Activated CD4-positive, alpha-beta T cell treated with anti-CD3 and anti-CD28 coated beads for 36 hours (primary cell): ENCODE data around the gene BAG3. TPM values are rescaled to one million over a fixed set of nuclear protein-coding genes. Genes with fewer than 3 reads are reported as not detected.

Source experiments
- ATAC-seq: fragments of 200-7000 bp; cut with Tn5 transposase; one replicate; pipeline ENCODE4 v1.10.0; 2021; ENCODE audit warnings: mild to moderate bottlenecking, moderate library complexity
- CTCF ChIA-PET: fragments of 350-600 bp; sonication (Branson Sonifier 250); formaldehyde crosslinking; loops from one replicate; lab custom pipeline; 2021; ENCODE audit warnings: antibody characterized with exemption; lab: Charles Lee
- POLR2A ChIA-PET: fragments of 350-600 bp; sonication (Branson Sonifier 250); formaldehyde crosslinking; loops from one replicate; lab custom pipeline; 2021; ENCODE audit warnings: antibody characterized with exemption, inconsistent platforms; lab: Charles Lee
- DNase-seq: peaks from one replicate; pipeline ENCODE4 v3.0.0-alpha.2; 2020
- H3K27ac Mint-ChIP-seq: one replicate; pipeline ENCODE4 v1.8.0; 2021; ENCODE audit warnings: mixed read lengths
- H3K27me3 Mint-ChIP-seq: one replicate; pipeline ENCODE4 v1.8.0; 2021; ENCODE audit warnings: mixed read lengths
- H3K36me3 Mint-ChIP-seq: one replicate; pipeline ENCODE4 v1.8.0; 2021; ENCODE audit warnings: low read depth, mixed read lengths
- H3K4me1 Mint-ChIP-seq: one replicate; pipeline ENCODE4 v1.8.0; 2021; ENCODE audit warnings: mixed read lengths
- H3K4me3 Mint-ChIP-seq: one replicate; pipeline ENCODE4 v1.8.0; 2021; ENCODE audit warnings: mild to moderate bottlenecking, moderate library complexity, mixed read lengths
- H3K9me3 Mint-ChIP-seq: one replicate; pipeline ENCODE4 v1.8.0; 2021; ENCODE audit warnings: low read depth, mixed read lengths
- intact Hi-C, 2 experiments: fragments of 100-400 bp; cut with DNase I in 1 of 2; cut with micrococcal nuclease in 1 of 2; formaldehyde crosslinking; loops; one replicate each; pipeline versions ENCODE4 v1.14.2 to v1.15.1; 2022 to 2024; cut with DNase I, micrococcal nuclease
- total RNA-seq, 2 experiments: library from RNA; stranded (reverse); gene quantifications; one replicate each; pipeline ENCODE4 v1.2.3, GENCODE V29; 2021

The BAG3 gene
- 10 to 100 TPM; 23.8 to 30.7 TPM for total RNA-seq

DNA sequence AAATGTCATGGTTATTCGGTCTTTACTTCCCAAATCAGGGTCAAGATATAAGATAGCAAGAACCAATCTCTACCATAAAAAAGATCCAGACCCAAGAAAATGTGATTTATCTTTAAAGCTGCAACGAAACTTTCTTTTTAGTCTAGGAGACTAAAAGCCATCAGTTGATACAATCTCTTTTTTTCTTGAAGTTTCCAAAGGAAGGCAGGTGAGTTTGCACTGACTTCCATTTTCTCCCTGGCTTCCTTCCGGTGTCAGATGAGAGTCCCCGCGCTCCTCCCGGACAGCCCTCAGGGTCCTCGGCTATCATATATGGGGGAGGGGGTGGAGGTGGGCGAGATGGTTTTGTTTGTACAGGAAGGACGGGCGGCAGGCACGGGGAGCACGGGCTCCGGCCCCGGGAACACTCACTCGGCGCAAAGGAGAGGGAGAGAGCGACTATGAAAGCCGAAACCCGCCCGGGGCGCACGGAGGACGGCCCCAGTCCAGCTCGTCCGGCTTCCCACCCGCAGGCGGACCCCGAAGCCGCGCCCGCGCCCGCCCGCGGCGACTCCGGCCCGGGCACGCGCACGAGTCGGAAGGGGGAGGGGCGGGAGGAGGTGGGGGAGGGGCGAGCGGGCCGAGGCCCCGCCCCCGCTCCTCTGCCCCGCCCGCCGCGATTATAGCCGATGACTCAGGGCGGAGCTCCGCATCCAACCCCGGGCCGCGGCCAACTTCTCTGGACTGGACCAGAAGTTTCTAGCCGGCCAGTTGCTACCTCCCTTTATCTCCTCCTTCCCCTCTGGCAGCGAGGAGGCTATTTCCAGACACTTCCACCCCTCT, at the start of gene BAG3:
Gene BAG3, plus strand, starts transcription at position 689 of the 822 bp plus-strand sequence. CDS start 296 bp downstream, outside the sequence.
- intact Hi-C loops, result loop anchor here (1.0 to 10.0 kb wide), 12 partner anchors 36 to 894 kb away; partner anchors contain the start of genes RGS10 (in 2 of the 2), GRK5 (in 1 of the 2), INPP5F (in 1 of the 2) and MCMBP (in 1 of the 2)
- Mint-ChIP-seq H3K36me3 (peaks cover 3% of the 10 kb centered on the region), H3K27ac (peak within 1 kb of the TSS; percentile 95), H3K27me3 (no peaks in the 10 kb centered on the region), H3K9me3 (no peaks in the 10 kb centered on the region), H3K4me1 (peaks cover 39% of the 10 kb centered on the region), H3K4me3 (peak within 1 kb of the TSS; percentile 84)
- CTCF ChIA-PET, result interaction anchor here (0.6 to 1.2 kb wide), 5 partner anchors 49 to 172 kb away, joined by 3 to 4 read pairs (median 3); no protein-coding TSS in a partner anchor
- POLR2A ChIA-PET, result interaction anchor here (1.0 kb wide), 1 partner anchor 54 kb away, joined by 3 read pairs; no protein-coding TSS in a partner anchor
- DNase-seq (peak; percentile 91), ATAC-seq (peak; percentile 48)

DNA sequence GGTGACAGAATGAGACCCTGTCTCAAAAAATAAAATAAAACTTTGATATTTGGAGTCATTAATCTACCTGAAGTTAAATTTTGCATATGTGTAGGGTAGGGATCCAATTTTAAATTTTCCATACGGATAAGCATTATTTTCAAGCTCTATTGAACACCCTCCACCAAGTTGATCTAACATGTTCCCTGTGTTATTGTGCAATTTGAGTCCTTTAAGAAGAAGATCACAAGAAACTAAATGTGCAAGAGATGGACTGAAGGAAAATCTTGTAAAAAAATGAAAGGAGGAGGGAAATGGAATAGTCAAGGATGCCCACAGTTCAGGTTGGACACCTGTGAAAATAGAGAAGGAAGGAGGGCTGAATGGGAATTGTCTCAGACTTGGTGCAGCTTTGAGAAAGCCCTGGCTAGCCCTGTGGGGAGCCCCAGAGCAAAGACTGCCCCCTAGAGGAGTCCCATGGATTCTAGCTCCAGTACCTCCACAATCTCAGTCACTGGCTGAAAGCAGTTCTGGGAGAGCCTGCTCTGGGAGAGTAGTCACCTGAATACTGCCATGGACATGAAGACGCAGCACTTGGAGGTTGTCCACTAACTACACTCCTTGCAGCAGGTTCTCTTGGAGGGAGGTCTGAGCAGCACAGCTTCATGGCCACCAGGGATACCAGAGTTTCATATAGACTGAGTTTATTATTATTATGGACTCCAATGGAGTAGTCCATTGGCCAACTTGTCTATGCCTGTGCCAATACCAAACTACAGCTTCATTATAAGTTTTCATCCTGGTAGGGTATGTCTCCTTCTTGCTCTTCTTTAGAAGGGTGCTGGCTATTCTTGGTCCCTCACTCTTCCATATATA, 48.7 kb upstream of the BAG3 start:
- intact Hi-C loops, result no loop called here
- Mint-ChIP-seq H3K27ac (no peak overlapping the region), H3K36me3 (peaks cover 18% of the 10 kb centered on the region), H3K27me3 (no peaks in the 10 kb centered on the region), H3K4me1 (peaks cover 18% of the 10 kb centered on the region), H3K9me3 (no peaks in the 10 kb centered on the region), H3K4me3 (no peak overlapping the region)
- DNase-seq (peak; percentile 65), ATAC-seq (peak; percentile 94)
- ChIA-PET POLR2A (no interaction called here), CTCF (interaction anchor here (0.5 to 2.4 kb wide), 14 partner anchors 8 to 259 kb away, joined by 3 to 15 read pairs (median 4); partner anchors contain the start of gene RGS10)

DNA sequence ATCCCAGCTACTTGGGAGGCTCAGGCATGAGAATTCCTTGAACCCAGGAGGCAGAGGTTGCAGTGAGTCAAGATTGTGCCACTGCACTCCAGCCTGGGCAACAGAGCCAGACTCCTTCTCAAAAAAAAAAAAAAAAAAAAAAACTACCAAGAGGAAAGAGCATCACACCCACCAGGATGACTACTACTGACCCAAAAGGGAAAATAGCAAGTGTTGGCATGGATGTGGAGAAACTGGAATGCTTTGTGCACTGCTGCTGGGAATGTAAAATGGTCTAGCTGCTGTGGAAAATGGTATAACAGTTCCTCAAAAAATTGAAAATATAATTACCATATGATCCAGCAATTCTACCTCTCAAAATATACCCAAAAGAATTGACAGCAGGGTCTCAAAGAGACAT, 46.7 kb upstream of the BAG3 start:
- intact Hi-C loops, result no loop called here
- Mint-ChIP-seq H3K36me3 (peaks cover 3% of the 10 kb centered on the region), H3K4me3 (no peak overlapping the region), H3K27me3 (no peaks in the 10 kb centered on the region), H3K4me1 (peaks cover 13% of the 10 kb centered on the region), H3K9me3 (no peaks in the 10 kb centered on the region), H3K27ac (no peak overlapping the region)
- no peak for DNase-seq
- ChIA-PET POLR2A (no interaction called here), CTCF (no interaction called here)
- no peak for ATAC-seq

DNA sequence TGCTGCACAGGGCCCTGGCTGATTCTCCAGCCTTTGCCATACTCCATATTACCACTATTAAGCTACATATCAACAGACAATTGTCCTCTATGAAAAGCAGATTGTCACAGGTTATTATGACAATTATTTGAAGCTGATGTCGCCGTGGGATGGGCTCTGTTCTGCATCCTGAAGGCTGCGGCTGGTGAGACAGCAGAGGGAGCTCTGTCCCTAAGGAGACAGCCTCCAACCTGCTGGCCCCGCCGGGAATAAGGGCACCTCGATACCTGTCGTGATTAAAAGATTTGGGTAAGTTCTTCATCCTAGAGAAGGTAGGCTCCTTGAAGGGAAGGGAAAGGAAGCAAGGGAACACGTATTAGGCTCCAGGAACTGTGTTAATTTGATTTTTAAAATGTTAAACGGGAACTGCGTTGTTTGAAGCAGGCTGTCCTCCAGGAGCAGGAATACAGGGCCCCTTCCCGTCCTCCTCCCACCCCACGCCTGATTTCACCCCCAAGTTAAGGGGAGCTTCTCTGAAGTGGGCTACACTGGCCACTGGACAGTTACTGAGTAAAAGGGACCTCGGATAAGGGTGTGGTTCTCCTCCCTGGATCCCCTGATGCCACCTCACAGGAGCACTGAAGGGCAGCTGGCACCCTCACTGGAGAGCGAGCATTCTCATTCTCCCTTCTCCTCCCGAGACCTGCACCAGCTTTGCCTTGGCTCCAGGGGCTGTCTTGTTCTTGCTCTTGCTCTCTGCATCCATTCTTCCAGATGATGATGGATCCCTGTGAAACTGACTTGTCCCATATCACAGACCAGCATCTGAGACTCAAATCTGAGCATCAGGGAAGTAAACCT, 42.6 kb upstream of the BAG3 start:
- CTCF ChIA-PET, result interaction anchor here (0.5 to 1.3 kb wide), 5 partner anchors 11 to 1278 kb away, joined by 3 to 5 read pairs (median 3); no protein-coding TSS in a partner anchor
- ATAC-seq (peak; percentile 69), DNase-seq (peak; percentile 59)
- Mint-ChIP-seq H3K36me3 (no peaks in the 10 kb centered on the region), H3K4me3 (no peak overlapping the region), H3K4me1 (peaks cover 8% of the 10 kb centered on the region), H3K27me3 (no peaks in the 10 kb centered on the region), H3K27ac (no peak overlapping the region), H3K9me3 (no peaks in the 10 kb centered on the region)
- POLR2A ChIA-PET, result interaction anchor here (0.5 kb wide), 1 partner anchor 858 kb away, joined by 5 read pairs; no protein-coding TSS in a partner anchor
- intact Hi-C loops, result loop anchor here in 1 of 2 experiments (5.0 kb wide), 1 partner anchor 729 kb away; no protein-coding TSS in a partner anchor

DNA sequence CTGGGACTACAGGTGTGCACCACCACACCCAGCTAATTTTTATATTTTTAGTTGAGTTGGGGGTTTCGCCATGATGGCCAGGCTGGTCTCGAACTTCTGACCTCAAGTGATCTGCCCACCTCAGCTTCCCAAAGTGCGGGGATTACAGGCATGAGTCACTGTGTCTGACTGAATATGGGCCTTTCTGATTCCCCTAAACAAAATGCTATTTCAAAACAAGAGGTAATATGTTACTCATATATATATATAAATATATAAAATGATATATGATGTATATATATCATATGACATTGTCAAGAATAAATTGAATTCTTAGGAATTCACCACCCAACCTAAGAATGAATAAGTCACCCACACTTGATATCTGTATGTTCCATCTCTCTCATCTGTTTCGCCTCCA, 41.7 kb upstream of the BAG3 start:
- ChIA-PET CTCF (interaction anchor here (0.7 to 1.1 kb wide), 2 partner anchors 141 to 1279 kb away, joined by 3 read pairs; no protein-coding TSS in a partner anchor), POLR2A (interaction anchor here (0.7 kb wide), 1 partner anchor 241 kb away, joined by 9 read pairs; no protein-coding TSS in a partner anchor)
- H3K4me3 Mint-ChIP-seq, result no peak overlapping the region
- ATAC-seq, result no peak
- no peaks in the 10 kb centered on the region for H3K9me3 Mint-ChIP-seq
- H3K36me3 Mint-ChIP-seq, result no peaks in the 10 kb centered on the region
- no peak overlapping the region for H3K27ac Mint-ChIP-seq
- DNase-seq, result no peak
- intact Hi-C loops, result loop anchor here in 1 of 2 experiments (5.0 kb wide), 1 partner anchor 728 kb away; no protein-coding TSS in a partner anchor
- H3K27me3 Mint-ChIP-seq, result no peaks in the 10 kb centered on the region
- peaks cover 8% of the 10 kb centered on the region for H3K4me1 Mint-ChIP-seq

DNA sequence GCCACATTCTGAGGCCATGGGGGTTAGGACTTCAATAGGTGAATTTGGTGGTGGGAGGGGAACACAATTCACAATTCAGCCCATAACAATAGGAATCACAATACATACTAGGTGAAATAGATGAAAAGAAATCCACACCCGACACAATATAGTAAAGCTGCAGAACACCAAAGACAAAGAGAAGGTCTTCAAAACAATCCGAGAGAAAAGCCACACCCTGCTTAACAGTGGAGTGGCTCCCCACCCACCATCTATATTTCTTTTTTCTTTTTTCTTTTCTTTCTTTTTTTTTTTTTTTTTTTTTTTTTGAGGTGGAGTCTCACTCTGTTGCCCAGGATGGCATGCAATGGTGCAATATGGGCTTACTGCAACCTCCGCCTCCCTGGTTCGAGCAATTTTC, 39.7 kb upstream of the BAG3 start:
- ATAC-seq, result no peak
- Mint-ChIP-seq H3K27me3 (no peaks in the 10 kb centered on the region), H3K4me1 (peaks cover 8% of the 10 kb centered on the region), H3K36me3 (no peaks in the 10 kb centered on the region), H3K4me3 (no peak overlapping the region), H3K27ac (no peak overlapping the region), H3K9me3 (no peaks in the 10 kb centered on the region)
- intact Hi-C loops, result no loop called here
- POLR2A ChIA-PET, result interaction anchor here (0.6 kb wide), 1 partner anchor 105 kb away, joined by 3 read pairs; no protein-coding TSS in a partner anchor
- CTCF ChIA-PET, result interaction anchor here (0.6 to 0.8 kb wide), 2 partner anchors 9 to 204 kb away, joined by 3 read pairs; no protein-coding TSS in a partner anchor
- DNase-seq, result no peak

DNA sequence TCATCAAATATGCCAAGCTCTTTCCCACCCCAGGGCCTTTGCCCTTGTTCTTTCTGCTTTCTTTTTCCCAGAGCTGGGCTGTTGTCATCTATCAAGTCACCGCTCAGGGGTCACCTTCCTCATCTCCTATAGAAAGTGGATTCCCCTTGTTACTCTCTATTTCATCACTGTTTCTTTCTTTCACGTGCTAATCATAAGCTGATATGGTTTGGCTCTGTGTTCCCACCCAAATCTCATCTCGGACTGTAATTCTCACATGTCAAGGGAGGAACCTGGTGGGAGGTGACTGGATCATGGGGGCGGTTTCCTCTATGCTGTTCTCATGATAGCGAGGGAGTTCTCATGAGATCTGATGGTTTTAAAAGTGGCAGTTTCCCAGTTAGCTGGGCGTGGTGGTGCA, 37.4 kb upstream of the BAG3 start:
- H3K9me3 Mint-ChIP-seq, result no peaks in the 10 kb centered on the region
- POLR2A ChIA-PET, result no interaction called here

DNA sequence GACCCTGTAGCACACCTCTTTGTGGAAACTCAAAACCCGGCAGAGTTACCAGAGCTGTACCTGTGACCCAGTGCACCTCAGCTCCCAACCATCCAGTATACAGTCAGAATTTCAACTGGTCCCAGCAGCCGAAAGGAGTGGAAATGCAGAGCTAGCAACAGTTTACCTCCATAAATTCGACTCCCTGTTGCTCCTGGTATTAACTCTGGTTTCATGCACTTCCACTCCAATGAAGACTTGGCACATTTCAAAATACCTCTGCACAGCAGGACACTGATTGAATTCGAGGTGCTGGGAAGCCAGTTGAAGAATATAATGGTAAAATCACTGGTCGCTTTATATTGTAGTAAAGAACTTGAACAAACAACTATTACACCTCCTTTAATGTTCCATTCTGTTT, 36.5 kb upstream of the BAG3 start:
- POLR2A ChIA-PET, result no interaction called here
- intact Hi-C loops, result no loop called here
- ATAC-seq (no peak), DNase-seq (no peak)
- no peaks in the 10 kb centered on the region for H3K36me3 Mint-ChIP-seq
- no peaks in the 10 kb centered on the region for H3K4me1 Mint-ChIP-seq
- no peaks in the 10 kb centered on the region for H3K27me3 Mint-ChIP-seq
- no peak overlapping the region for H3K4me3 Mint-ChIP-seq
- H3K9me3 Mint-ChIP-seq, result no peaks in the 10 kb centered on the region
- no peak overlapping the region for H3K27ac Mint-ChIP-seq
- CTCF ChIA-PET, result no interaction called here

More for the DNA sequence above, 37.4 kb upstream of the BAG3 start:
- intact Hi-C loops, result no loop called here
- DNase-seq (no peak), ATAC-seq (no peak)
- Mint-ChIP-seq H3K27me3 (no peaks in the 10 kb centered on the region), H3K27ac (no peak overlapping the region), H3K4me3 (no peak overlapping the region), H3K4me1 (peaks cover 4% of the 10 kb centered on the region), H3K36me3 (no peaks in the 10 kb centered on the region)
- CTCF ChIA-PET, result interaction anchor here (0.6 kb wide), 1 partner anchor 120 kb away, joined by 3 read pairs; no protein-coding TSS in a partner anchor

DNA sequence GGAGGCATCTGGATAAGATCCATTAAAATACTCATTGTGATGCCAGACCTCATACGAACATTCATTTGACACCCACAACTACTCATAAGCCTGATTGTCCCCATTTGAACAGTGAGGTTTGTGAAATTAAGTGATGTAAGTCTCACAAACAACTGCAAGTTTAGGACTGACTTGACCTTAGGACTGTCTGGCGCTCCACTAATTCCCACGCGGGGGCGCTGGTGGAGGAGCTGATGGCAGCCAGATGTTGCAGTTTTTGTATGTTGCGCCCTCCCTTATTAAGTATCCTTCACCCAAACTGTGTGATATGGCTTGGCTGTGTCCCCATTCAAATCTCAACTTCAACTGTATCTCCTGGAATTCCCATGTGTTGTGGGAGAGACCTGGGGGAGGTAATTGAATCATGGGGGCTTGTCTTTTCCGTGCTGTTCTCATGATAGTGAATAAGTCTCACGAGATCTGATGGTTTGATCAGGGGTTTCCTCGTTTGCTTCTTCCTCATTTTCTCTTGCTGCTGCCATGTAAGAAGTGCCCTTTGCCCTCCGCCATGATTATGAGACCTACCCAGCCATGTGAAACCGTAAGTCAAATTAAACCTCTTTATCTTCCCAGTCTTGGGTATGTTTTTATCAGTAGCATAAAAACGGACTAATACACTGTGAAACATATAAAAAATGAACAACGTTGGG, 34.2 kb upstream of the BAG3 start:
- Mint-ChIP-seq H3K9me3 (no peaks in the 10 kb centered on the region), H3K36me3 (no peaks in the 10 kb centered on the region), H3K4me3 (no peak overlapping the region), H3K27ac (no peak overlapping the region), H3K27me3 (no peaks in the 10 kb centered on the region), H3K4me1 (peaks cover 12% of the 10 kb centered on the region)
- intact Hi-C loops, result no loop called here
- ChIA-PET POLR2A (no interaction called here), CTCF (no interaction called here)
- ATAC-seq, result no peak
- peak; percentile 36 for DNase-seq

DNA sequence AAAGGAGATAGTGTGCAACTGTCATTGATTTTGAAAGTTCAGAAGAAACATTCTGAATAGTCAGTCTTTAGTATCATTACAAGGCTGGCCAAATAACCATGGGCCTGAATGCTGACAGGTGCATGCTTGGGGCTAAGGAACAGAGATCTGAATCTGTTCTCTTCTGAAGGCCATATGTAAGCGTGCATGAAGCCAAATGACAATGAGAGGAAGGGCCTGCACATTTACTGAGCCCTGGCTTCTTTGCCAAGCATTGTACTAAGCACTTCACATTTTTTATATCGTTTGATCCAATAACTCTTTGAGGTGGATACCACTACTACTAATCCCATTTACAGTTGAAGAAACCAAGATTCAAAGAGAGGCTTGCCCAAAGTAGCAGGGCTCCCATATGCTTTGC, 32.0 kb upstream of the BAG3 start:
- H3K4me1 Mint-ChIP-seq, result peaks cover 12% of the 10 kb centered on the region
- intact Hi-C loops, result no loop called here
- no peaks in the 10 kb centered on the region for H3K9me3 Mint-ChIP-seq
- no peak overlapping the region for H3K27ac Mint-ChIP-seq
- ATAC-seq (no peak), DNase-seq (no peak)
- POLR2A ChIA-PET, result no interaction called here
- CTCF ChIA-PET, result no interaction called here
- H3K4me3 Mint-ChIP-seq, result no peak overlapping the region
- H3K27me3 Mint-ChIP-seq, result no peaks in the 10 kb centered on the region
- H3K36me3 Mint-ChIP-seq, result no peaks in the 10 kb centered on the region
